Right forelimb (tissue), 1 donor: ENCODE data around the gene RAB35.
"Not testable (repeated sequence)": the region's sequence is repeated elsewhere in the genome, so short reads cannot be mapped to it uniquely, and the experiment has no call there.

Experiments
- DNase-seq: peaks from one replicate; pipeline ENCODE4 v3.0.0-alpha.2; 2018

Gene RAB35

GRCh38 chr12:120054293-120054692 lies 62.3 kb downstream of the RAB35 start:
- DNase-seq, result no peak

- DNase-seq, result no peak
These were observed 65.0 kb downstream of the RAB35 start for GRCh38 chr12:120051535-120051934.

- DNase-seq, result no peak
These were observed 67.1 kb downstream of the RAB35 start for GRCh38 chr12:120049426-120049825.

GRCh38 chr12:120048263-120048662 lies 68.3 kb downstream of the RAB35 start:
- no peak for DNase-seq

DNA sequence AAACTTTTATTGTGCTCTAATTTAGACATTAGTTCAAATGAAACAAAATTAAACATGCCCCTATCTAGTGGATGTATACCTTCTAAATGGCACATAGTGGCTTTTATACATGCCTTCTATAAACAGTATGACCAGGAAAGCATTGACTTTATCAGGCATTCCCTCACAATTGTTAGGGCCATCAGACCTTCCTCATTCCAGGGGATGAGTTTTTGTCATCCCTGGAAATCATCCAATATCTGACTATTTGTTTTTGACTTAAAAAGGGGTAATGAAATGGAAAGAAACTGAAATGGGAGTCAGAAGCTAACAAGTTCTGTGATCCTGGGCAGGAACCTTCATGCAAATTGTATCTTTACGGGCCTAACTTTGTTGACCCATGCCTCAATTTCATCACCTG lies 69.5 kb downstream of the RAB35 start:
- DNase-seq, result no peak

GRCh38 chr12:120045367-120045766 lies 71.2 kb downstream of the RAB35 start:
- not testable (repeated sequence) for DNase-seq
